Astrocyte (in vitro differentiated cells and primary cell): Measurements from ENCODE around the gene TMEM107.

Experiments used
- EZH2 ChIP-seq: IDR thresholded peaks from 2 replicates; pipeline ENCODE4 v1.6.1; 2012; ENCODE audit warnings: mild to moderate bottlenecking, low read length, inconsistent platforms; ENCODE audit not compliant: insufficient read depth
- TF ChIP-seq, protein P1 (sequence below): IDR thresholded peaks from 2 replicates; pipeline ENCODE4 v1.5.1; 2011; ENCODE audit warnings: low read depth, mild to moderate bottlenecking, inconsistent platforms, low read length, moderate library complexity; ENCODE audit not compliant: insufficient read depth

- TF ChIP-seq, protein P1, sequence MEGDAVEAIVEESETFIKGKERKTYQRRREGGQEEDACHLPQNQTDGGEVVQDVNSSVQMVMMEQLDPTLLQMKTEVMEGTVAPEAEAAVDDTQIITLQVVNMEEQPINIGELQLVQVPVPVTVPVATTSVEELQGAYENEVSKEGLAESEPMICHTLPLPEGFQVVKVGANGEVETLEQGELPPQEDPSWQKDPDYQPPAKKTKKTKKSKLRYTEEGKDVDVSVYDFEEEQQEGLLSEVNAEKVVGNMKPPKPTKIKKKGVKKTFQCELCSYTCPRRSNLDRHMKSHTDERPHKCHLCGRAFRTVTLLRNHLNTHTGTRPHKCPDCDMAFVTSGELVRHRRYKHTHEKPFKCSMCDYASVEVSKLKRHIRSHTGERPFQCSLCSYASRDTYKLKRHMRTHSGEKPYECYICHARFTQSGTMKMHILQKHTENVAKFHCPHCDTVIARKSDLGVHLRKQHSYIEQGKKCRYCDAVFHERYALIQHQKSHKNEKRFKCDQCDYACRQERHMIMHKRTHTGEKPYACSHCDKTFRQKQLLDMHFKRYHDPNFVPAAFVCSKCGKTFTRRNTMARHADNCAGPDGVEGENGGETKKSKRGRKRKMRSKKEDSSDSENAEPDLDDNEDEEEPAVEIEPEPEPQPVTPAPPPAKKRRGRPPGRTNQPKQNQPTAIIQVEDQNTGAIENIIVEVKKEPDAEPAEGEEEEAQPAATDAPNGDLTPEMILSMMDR: no peak
- TF ChIP-seq EZH2: no peak
These were observed 19.8 kb downstream of the TMEM107 start for GRCh38 chr17:8156246-8156992.
